K562 (cell line): ENCODE data around the gene SARS1. TPM values are rescaled to one million over a fixed set of nuclear protein-coding genes. Genes with fewer than 3 reads are reported as not detected.

Experiments used
- BDP1 ChIP-seq: IDR thresholded peaks from 3 replicates; pipeline ENCODE4 v1.6.1; 2011; ENCODE audit not compliant: insufficient read length, insufficient read depth
- FOS ChIP-seq: IDR thresholded peaks from 3 replicates; pipeline ENCODE4 v1.6.1; 2011; ENCODE audit not compliant: insufficient read length; ENCODE audit errors: extremely low read depth
- GABPB1 ChIP-seq: sonication (generic); formaldehyde crosslinking; IDR thresholded peaks from 2 replicates; pipeline ENCODE4 v1.8.0; 2022; ENCODE audit warnings: mild to moderate bottlenecking, missing genetic modification reagents
- GTF2E2 ChIP-seq: fragments of 200-800 bp; sonication (Bioruptor generic); IDR thresholded peaks from 2 replicates; pipeline ENCODE4 v1.6.1; 2016; ENCODE audit warnings: missing genetic modification characterization, missing compliant biosample characterization
- HDAC6 ChIP-seq: IDR thresholded peaks from 2 replicates; pipeline ENCODE4 v1.6.1; 2012; ENCODE audit warnings: low read depth, mild to moderate bottlenecking, control low read depth, inconsistent platforms, low read length, moderate library complexity
- HLTF ChIP-seq: fragments of 450-650 bp; IDR thresholded peaks from 2 replicates; pipeline ENCODE4 v1.6.1; 2016
- KLF16 ChIP-seq: IDR thresholded peaks from 2 replicates; pipeline ENCODE4 v1.6.1; 2016; ENCODE audit warnings: antibody characterized with exemption
- MBD2 ChIP-seq: sonication (generic); IDR thresholded peaks from 2 replicates; pipeline ENCODE4 v1.6.1; 2016; ENCODE audit warnings: low read depth, borderline replicate concordance
- MCM7 ChIP-seq, 2 experiments: fragments of 450-650 bp; IDR thresholded peaks; 2 replicates each; pipeline ENCODE4 v1.6.1; 2016 to 2018
- PHF21A ChIP-seq: fragments of 450-650 bp; IDR thresholded peaks from 2 replicates; pipeline ENCODE4 v1.6.1; 2017; ENCODE audit warnings: low read depth, borderline replicate concordance
- SMC3 ChIP-seq: conservative IDR thresholded peaks from 2 replicates; pipeline ENCODE4 v1.6.1; 2011; ENCODE audit warnings: low read depth, low read length, improper control_type of control experiment; ENCODE audit not compliant: insufficient read depth
- TCF7 ChIP-seq: sonication (generic); IDR thresholded peaks from 2 replicates; pipeline ENCODE4 v1.6.1; 2016; ENCODE audit warnings: antibody characterized with exemption, borderline replicate concordance
- TEAD4 ChIP-seq, 2 experiments: sonication (generic) in 1 of 2; formaldehyde crosslinking in 1 of 2; IDR thresholded peaks; 2 replicates each; pipeline versions ENCODE4 v1.6.1 to v1.8.0; 2012 to 2022; ENCODE audit warnings: borderline replicate concordance in 1 of 2, inconsistent platforms in 1 of 2, low read length in 1 of 2, mild to moderate bottlenecking in 1 of 2, missing genetic modification reagents in 1 of 2
- U2AF2 ChIP-seq: fragments of 200-400 bp; formaldehyde crosslinking; optimal IDR thresholded peaks from 2 replicates; pipeline ENCODE3; 2017; ENCODE audit warnings: low read depth, mild to moderate bottlenecking, low read length
- ZEB2 ChIP-seq: fragments of 450-650 bp; IDR thresholded peaks from 2 replicates; pipeline ENCODE4 v1.6.1; 2016
- ZNF384 ChIP-seq: IDR thresholded peaks from 2 replicates; pipeline ENCODE4 v1.6.1; 2012; ENCODE audit warnings: low read depth, low read length, improper control_type of control experiment
- ZNF436 ChIP-seq: fragments of 250-450, 450-650 bp; sonication (Bioruptor Pico); formaldehyde crosslinking; IDR thresholded peaks from 2 replicates; pipeline ENCODE4 v1.7.0; 2020; ENCODE audit warnings: mild to moderate bottlenecking
- ZNF507 ChIP-seq: conservative IDR thresholded peaks from 2 replicates; pipeline ENCODE4 v1.6.1; 2017; ENCODE audit warnings: missing genetic modification characterization, missing compliant biosample characterization
- polyA plus RNA-seq, 8 experiments: library from polyadenylated mRNA; depleted of rRNA in 4 of 8; stranded (reverse) in 5 of 8; unstranded in 3 of 8; fragments of >200 nt; fragmentation: Nextera tagmentation in 2 of 8; fragmentation: Illumina TruSeq in 1 of 8; extraction: Ambion mirVana in 2 of 8; extraction: Trizol in 1 of 8; gene quantifications; 2 replicates each; pipeline versions ENCODE4 v1.2.1 to v1.2.3, GENCODE V29; 2011 to 2014; ENCODE audit warnings: inconsistent platforms in 1 of 8, missing spikeins in 1 of 8
- total RNA-seq, 7 experiments: library from RNA; depleted of rRNA in 6 of 7; stranded (reverse); fragments of >200 nt in 6 of 7; fragmentation: Illumina TruSeq in 2 of 7; extraction: Trizol in 2 of 7; gene quantifications; 2 replicates each; pipeline versions ENCODE4 v1.2.1 to v1.2.3, GENCODE V29; 2011 to 2021; ENCODE audit warnings: low replicate concordance in 1 of 7
- TF ChIP-seq, protein P1 (sequence below): fragments of 450-650 bp; IDR thresholded peaks from 2 replicates; pipeline ENCODE4 v1.6.1; 2017; ENCODE audit warnings: mild to moderate bottlenecking, moderate library complexity
- TF ChIP-seq, protein P2 (sequence below), 2 experiments: fragments of 450-650 bp; formaldehyde crosslinking in 1 of 2; IDR thresholded peaks; 2 replicates each; pipeline versions ENCODE4 v1.4.0 to v1.6.1; 2014 to 2020; ENCODE audit warnings: mild to moderate bottlenecking in 2 of 2, borderline replicate concordance in 1 of 2, low read depth in 1 of 2

SARS1 gene
- total and polyA plus RNA-seq, 9 of the 15 experiments (the other 6 are each of a cell fraction or from before 2014, with no cell fraction given), result 221 to 623 (median 254) TPM

DNA sequence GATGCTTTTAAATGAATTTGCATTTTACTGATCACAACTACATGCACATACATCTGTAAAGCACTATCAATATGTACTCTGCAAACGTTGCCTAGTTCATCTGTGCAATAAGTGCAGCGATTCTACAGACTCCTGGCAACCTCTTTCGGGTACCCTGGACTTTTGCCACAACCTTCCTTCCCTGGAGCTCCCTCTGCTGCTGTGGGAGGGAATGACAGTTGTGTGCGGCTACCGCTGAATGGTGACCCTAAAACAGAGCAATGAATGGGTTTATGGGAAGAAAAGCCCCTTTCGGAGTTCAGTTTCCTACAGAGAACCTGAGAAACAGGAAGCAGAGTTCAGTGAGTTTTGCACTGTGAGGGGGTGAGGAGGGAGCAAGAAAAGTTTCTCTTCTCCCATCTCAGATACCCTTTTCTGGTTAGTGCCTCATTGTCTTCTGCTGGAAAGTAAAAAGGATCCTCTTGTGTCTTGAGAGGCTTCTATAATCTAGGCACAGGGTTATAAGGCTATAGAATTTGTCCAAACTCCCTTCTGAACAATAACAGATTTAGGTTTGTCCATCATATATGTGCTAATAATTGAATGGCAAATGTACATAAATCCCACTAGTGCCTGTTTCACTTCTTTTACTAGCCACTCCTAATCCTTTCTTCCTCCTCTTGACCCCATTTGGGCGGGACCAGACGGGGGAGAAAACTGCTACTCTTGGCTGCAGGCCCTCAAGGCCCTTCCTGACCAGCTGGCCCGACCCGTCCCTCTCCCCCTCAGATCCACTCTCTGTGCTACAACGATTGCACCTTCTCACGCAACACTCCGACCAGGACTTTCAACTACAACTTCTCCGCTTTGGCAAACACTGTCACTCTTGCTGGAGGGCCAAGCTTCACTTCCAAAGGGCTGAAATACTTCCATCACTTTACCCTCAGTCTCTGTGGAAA, 19.8 kb upstream of the SARS1 start (continued):
- TF ChIP-seq TEAD4 (IDR thresholded peaks at IDR 0.05; ENCODE audit: low read length), result 0 out of 2 replicates have a peak, but pooled peaks have one; percentile 6
- no peak for TF ChIP-seq TEAD4 (CRISPR knock-in tag; IDR thresholded peaks at IDR 0.05; ENCODE audit: borderline replicate concordance)
- no peak for TF ChIP-seq ZNF436 (CRISPR knock-in tag)
- TF ChIP-seq MCM7 (IDR thresholded peaks at IDR 0.05), result no peak
- no peak for TF ChIP-seq U2AF2
- TF ChIP-seq PHF21A, result no peak
- TF ChIP-seq GABPB1 (CRISPR knock-in tag), result peak; percentile 48; the same call in 1 of the 2 replicates
- no peak for TF ChIP-seq FOS
- TF ChIP-seq ZNF384, result 0 out of 2 replicates have a peak, but pooled peaks have one; percentile 25
- peak; percentile 82 for TF ChIP-seq SMC3
- TF ChIP-seq KLF16, result peak; percentile 50; the same call in 1 of the 2 replicates
- TF ChIP-seq, protein P1, sequence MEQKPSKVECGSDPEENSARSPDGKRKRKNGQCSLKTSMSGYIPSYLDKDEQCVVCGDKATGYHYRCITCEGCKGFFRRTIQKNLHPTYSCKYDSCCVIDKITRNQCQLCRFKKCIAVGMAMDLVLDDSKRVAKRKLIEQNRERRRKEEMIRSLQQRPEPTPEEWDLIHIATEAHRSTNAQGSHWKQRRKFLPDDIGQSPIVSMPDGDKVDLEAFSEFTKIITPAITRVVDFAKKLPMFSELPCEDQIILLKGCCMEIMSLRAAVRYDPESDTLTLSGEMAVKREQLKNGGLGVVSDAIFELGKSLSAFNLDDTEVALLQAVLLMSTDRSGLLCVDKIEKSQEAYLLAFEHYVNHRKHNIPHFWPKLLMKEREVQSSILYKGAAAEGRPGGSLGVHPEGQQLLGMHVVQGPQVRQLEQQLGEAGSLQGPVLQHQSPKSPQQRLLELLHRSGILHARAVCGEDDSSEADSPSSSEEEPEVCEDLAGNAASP, result no peak
- no peak for TF ChIP-seq HDAC6
- TF ChIP-seq BDP1, result no peak
- 0 out of 2 replicates have a peak, but pooled peaks have one; percentile 39 for TF ChIP-seq GTF2E2
- TF ChIP-seq TCF7, result no peak
- no peak for TF ChIP-seq ZNF507 (tag)
- TF ChIP-seq MBD2, result no peak
- no peak for TF ChIP-seq HLTF
- TF ChIP-seq, protein P2, sequence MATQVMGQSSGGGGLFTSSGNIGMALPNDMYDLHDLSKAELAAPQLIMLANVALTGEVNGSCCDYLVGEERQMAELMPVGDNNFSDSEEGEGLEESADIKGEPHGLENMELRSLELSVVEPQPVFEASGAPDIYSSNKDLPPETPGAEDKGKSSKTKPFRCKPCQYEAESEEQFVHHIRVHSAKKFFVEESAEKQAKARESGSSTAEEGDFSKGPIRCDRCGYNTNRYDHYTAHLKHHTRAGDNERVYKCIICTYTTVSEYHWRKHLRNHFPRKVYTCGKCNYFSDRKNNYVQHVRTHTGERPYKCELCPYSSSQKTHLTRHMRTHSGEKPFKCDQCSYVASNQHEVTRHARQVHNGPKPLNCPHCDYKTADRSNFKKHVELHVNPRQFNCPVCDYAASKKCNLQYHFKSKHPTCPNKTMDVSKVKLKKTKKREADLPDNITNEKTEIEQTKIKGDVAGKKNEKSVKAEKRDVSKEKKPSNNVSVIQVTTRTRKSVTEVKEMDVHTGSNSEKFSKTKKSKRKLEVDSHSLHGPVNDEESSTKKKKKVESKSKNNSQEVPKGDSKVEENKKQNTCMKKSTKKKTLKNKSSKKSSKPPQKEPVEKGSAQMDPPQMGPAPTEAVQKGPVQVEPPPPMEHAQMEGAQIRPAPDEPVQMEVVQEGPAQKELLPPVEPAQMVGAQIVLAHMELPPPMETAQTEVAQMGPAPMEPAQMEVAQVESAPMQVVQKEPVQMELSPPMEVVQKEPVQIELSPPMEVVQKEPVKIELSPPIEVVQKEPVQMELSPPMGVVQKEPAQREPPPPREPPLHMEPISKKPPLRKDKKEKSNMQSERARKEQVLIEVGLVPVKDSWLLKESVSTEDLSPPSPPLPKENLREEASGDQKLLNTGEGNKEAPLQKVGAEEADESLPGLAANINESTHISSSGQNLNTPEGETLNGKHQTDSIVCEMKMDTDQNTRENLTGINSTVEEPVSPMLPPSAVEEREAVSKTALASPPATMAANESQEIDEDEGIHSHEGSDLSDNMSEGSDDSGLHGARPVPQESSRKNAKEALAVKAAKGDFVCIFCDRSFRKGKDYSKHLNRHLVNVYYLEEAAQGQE (IDR thresholded peaks at IDR 0.05; ENCODE audit: borderline replicate concordance), result peak; percentile 76; the same call in 1 of the 2 replicates
- TF ChIP-seq, protein P2 (CRISPR knock-in tag; IDR thresholded peaks at IDR 0.05; ENCODE audit: low read depth), result no peak
- no peak for TF ChIP-seq ZEB2
